SK-N-SH treated with all-trans-retinoic acid at 6 μM for 48 hours (cell line): ENCODE results near the gene UBAP1.

Source experiments
- BACH2 ChIP-seq: fragments of 250-450 bp; sonication (Bioruptor Pico); IDR thresholded peaks from 2 replicates; pipeline ENCODE4 v1.9.0; 2021; ENCODE audit warnings: mild to moderate bottlenecking, borderline replicate concordance
- CREB5 ChIP-seq: fragments of 250-450 bp; sonication (Bioruptor Pico); IDR thresholded peaks from 2 replicates; pipeline ENCODE4 v1.5.1; 2020; ENCODE audit warnings: low read depth, mild to moderate bottlenecking, moderate library complexity
- CSDC2 ChIP-seq: fragments of 250-450 bp; sonication (Bioruptor Pico); IDR thresholded peaks from 2 replicates; pipeline ENCODE4 v1.5.0; 2020; ENCODE audit warnings: mild to moderate bottlenecking, moderate library complexity
- GLIS3 ChIP-seq: fragments of 250-450 bp; sonication (Bioruptor Pico); IDR thresholded peaks from 2 replicates; pipeline ENCODE4 v1.5.0; 2020; ENCODE audit warnings: mild to moderate bottlenecking, moderate library complexity
- ISL1 ChIP-seq: fragments of 250-450 bp; sonication (Bioruptor Pico); IDR thresholded peaks from 2 replicates; pipeline ENCODE4 v2.1.2; 2022; ENCODE audit warnings: mild to moderate bottlenecking, moderate library complexity
- PATZ1 ChIP-seq: fragments of 250-450 bp; sonication (Bioruptor Pico); IDR thresholded peaks from 2 replicates; pipeline ENCODE4 v1.8.0; 2020; ENCODE audit warnings: mild to moderate bottlenecking, moderate library complexity, borderline replicate concordance
- PPARA ChIP-seq: fragments of 250-450 bp; sonication (Bioruptor Pico); IDR thresholded peaks from 2 replicates; pipeline ENCODE4 v1.5.0; 2020; ENCODE audit warnings: mild to moderate bottlenecking, borderline replicate concordance
- RARB ChIP-seq: fragments of 250-450 bp; sonication (Bioruptor Pico); IDR thresholded peaks from 2 replicates; pipeline ENCODE4 v1.8.0; 2021; ENCODE audit warnings: mild to moderate bottlenecking, moderate library complexity
- SNAI2 ChIP-seq: fragments of 250-450 bp; sonication (Bioruptor Pico); IDR thresholded peaks from 2 replicates; pipeline ENCODE4 v1.5.0; 2020; ENCODE audit warnings: mild to moderate bottlenecking, moderate library complexity
- TCF4 ChIP-seq: fragments of 250-450 bp; sonication (Bioruptor Pico); IDR thresholded peaks from 2 replicates; pipeline ENCODE4 v1.8.0; 2021; ENCODE audit warnings: mild to moderate bottlenecking, moderate library complexity, borderline replicate concordance
- ZFP3 ChIP-seq: fragments of 250-450 bp; sonication (Bioruptor Pico); IDR thresholded peaks from 2 replicates; pipeline ENCODE4 v1.5.0; 2020; ENCODE audit warnings: mild to moderate bottlenecking, moderate library complexity
- ZFP30 ChIP-seq: fragments of 450-650 bp; formaldehyde crosslinking; IDR thresholded peaks from 2 replicates; pipeline ENCODE4 v1.5.0; 2022; ENCODE audit warnings: mild to moderate bottlenecking, moderate library complexity
- ZNF565 ChIP-seq: fragments of 450-650 bp; formaldehyde crosslinking; conservative IDR thresholded peaks from 2 replicates; pipeline ENCODE4 v1.5.0; 2020; ENCODE audit warnings: low read depth, mild to moderate bottlenecking, moderate library complexity
- ZNF8 ChIP-seq: fragments of 450-650 bp; formaldehyde crosslinking; IDR thresholded peaks from 2 replicates; pipeline ENCODE4 v1.5.0; 2020; ENCODE audit warnings: mild to moderate bottlenecking, moderate library complexity

GRCh38 chr9:34200092-34200491 is 21.2 kb downstream of the UBAP1 start:
- TF ChIP-seq PATZ1 (CRISPR knock-in tag) (no peak), ZFP3 (CRISPR knock-in tag) (no peak), RARB (CRISPR knock-in tag) (no peak), CSDC2 (CRISPR knock-in tag) (no peak), SNAI2 (no peak), ZNF8 (CRISPR knock-in tag) (no peak), ISL1 (CRISPR knock-in tag) (no peak), BACH2 (CRISPR knock-in tag) (no peak), TCF4 (CRISPR knock-in tag) (no peak), PPARA (CRISPR knock-in tag) (no peak), ZFP30 (no peak), CREB5 (CRISPR knock-in tag) (no peak), ZNF565 (CRISPR knock-in tag) (no peak), GLIS3 (CRISPR knock-in tag) (no peak)
